PC-9 (cell line): ENCODE data around the gene FUT8. TPM values are rescaled to one million over a fixed set of nuclear protein-coding genes. Genes with fewer than 3 reads are reported as not detected.
A peak's percentile ranks its signal among the peaks of the same experiment; 100 is the strongest.

Source experiments
- BruUV-seq: library from RNA; stranded (reverse); fragments of 400-500 nt; replicated peaks from 2 replicates; lab custom pipeline; 2021; lab: Mats Ljungman, UMichigan
- CTCF ChIA-PET: fragments of 300-600 bp; sonication (Branson Sonifier 250); formaldehyde crosslinking; loops from one replicate; lab custom pipeline; 2022; ENCODE audit warnings: antibody characterized with exemption; lab: Charles Lee
- POLR2A ChIA-PET: fragments of 300-600 bp; sonication (Branson Sonifier 250); formaldehyde crosslinking; loops from one replicate; lab custom pipeline; 2022; ENCODE audit warnings: antibody characterized with exemption; ENCODE audit not compliant: unreplicated experiment; lab: Charles Lee
- DNase-seq, 2 experiments: peaks; one replicate each; pipeline versions ENCODE4 v3.0.0 to v3.0.0-alpha.2; 2015 to 2022; ENCODE audit warnings: mixed read lengths in 1 of 2
- H2AFZ ChIP-seq: fragments of 200-600 bp; sonication (generic); 2 replicates; pipeline ENCODE4 v1.8.1; 2017; ENCODE audit warnings: antibody characterized with exemption
- H3F3A ChIP-seq: fragments of 200-600 bp; sonication (generic); 2 replicates; pipeline ENCODE4 v1.8.1; 2017; ENCODE audit warnings: antibody characterized with exemption, mild to moderate bottlenecking, low read depth; ENCODE audit not compliant: insufficient read depth
- H3K27ac ChIP-seq: fragments of 200-600 bp; sonication (generic); 2 replicates; pipeline ENCODE4 v1.6.1; 2016; ENCODE audit warnings: mixed run types
- H3K27me3 ChIP-seq: fragments of 200-600 bp; sonication (generic); 2 replicates; pipeline ENCODE4 v1.6.1; 2016; ENCODE audit warnings: low read depth, mixed run types; ENCODE audit not compliant: insufficient read depth
- H3K36me3 ChIP-seq: fragments of 200-600 bp; sonication (generic); 2 replicates; pipeline ENCODE4 v1.6.1; 2016; ENCODE audit warnings: low read depth, mixed run types
- H3K4me1 ChIP-seq: fragments of 200-600 bp; sonication (generic); replicated peaks from 2 replicates; pipeline ENCODE4 v1.6.1; 2016; ENCODE audit warnings: mixed run types; ENCODE audit not compliant: insufficient read depth
- H3K4me2 ChIP-seq: fragments of 200-600 bp; sonication (generic); 2 replicates; pipeline ENCODE4 v1.6.1; 2017; ENCODE audit warnings: mixed run types
- H3K4me3 ChIP-seq: fragments of 200-600 bp; sonication (generic); 2 replicates; pipeline ENCODE4 v1.6.1; 2016; ENCODE audit warnings: mixed run types
- H3K79me2 ChIP-seq: fragments of 200-600 bp; sonication (generic); 2 replicates; pipeline ENCODE4 v1.6.1; 2017; ENCODE audit warnings: low read depth, mixed run types
- H3K9me2 ChIP-seq: fragments of 200-600 bp; sonication (generic); 2 replicates; pipeline ENCODE4 v1.8.1; 2017; ENCODE audit warnings: mild to moderate bottlenecking; ENCODE audit not compliant: insufficient read depth
- H3K9me3 ChIP-seq: fragments of 200-600 bp; sonication (generic); 2 replicates; pipeline ENCODE4 v1.8.1; 2016; ENCODE audit warnings: low read depth; ENCODE audit not compliant: insufficient read depth
- H4K20me1 ChIP-seq: fragments of 200-600 bp; sonication (generic); 2 replicates; pipeline ENCODE4 v1.8.1; 2017; ENCODE audit not compliant: insufficient read depth
- CTCF ChIP-seq: fragments of 200-600 bp; sonication (generic); conservative IDR thresholded peaks from 2 replicates; pipeline ENCODE4 v1.6.1; 2017; ENCODE audit warnings: mixed run types, antibody characterized with exemption, mild to moderate bottlenecking, moderate library complexity
- EZH2 ChIP-seq: fragments of 200-600 bp; sonication (generic); IDR thresholded peaks from 2 replicates; pipeline ENCODE4 v1.8.0; 2017; ENCODE audit warnings: antibody characterized with exemption, low read depth
- intact Hi-C: fragments of 100-400 bp; cut with micrococcal nuclease; formaldehyde crosslinking; loops from one replicate; pipeline ENCODE4 v1.10.0; 2022; ENCODE audit not compliant: unreplicated experiment
- total RNA-seq: library from RNA; stranded (reverse); gene quantifications from 2 replicates; pipeline ENCODE4 v1.2.3, GENCODE V29; 2021

The FUT8 gene
- total RNA-seq, 1 experiment from 2014 or later, result 134 TPM

DNA sequence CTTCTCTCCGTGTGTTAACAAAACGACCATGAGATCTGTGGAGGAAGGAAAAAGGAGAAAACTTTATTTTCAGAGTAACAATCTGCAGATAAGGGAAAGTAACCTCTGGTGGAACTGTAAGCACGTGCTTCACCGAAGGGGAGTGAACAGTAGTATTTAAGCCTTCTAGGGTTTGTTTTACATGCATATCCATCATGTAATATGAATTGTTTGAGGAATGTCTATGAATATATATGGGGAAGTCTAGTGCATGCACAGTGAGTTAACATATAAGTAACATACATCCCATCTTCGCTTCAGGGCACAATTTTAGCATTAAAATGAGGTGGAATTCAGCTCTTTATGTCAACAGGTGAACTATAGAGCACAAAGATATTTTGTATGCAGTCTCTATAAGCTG lies 101.1 kb downstream of the FUT8 start:
- Histone ChIP-seq H3K4me2 (no peak overlapping the region), H3K9me2 (no peaks in the 10 kb centered on the region), H3K79me2 (peaks cover 94% of the 10 kb centered on the region), H3K36me3 (peaks cover 4% of the 10 kb centered on the region; the same call in 1 of the 2 replicates), H3K27ac (no peak overlapping the region), H3K9me3 (no peaks in the 10 kb centered on the region), H3K27me3 (no peaks in the 10 kb centered on the region), H3K4me1 (no peaks in the 10 kb centered on the region), H4K20me1 (peaks cover 39% of the 10 kb centered on the region), H2AFZ (no peak overlapping the region), H3F3A (peaks cover 27% of the 10 kb centered on the region), H3K4me3 (no peak overlapping the region)
- no peak for TF ChIP-seq EZH2
- no peak for TF ChIP-seq CTCF
- no peak for DNase-seq
- BruUV-seq, result no TSS peak
- POLR2A ChIA-PET, result no interaction called here
- CTCF ChIA-PET, result no interaction called here
- intact Hi-C loops, result no loop called here

DNA sequence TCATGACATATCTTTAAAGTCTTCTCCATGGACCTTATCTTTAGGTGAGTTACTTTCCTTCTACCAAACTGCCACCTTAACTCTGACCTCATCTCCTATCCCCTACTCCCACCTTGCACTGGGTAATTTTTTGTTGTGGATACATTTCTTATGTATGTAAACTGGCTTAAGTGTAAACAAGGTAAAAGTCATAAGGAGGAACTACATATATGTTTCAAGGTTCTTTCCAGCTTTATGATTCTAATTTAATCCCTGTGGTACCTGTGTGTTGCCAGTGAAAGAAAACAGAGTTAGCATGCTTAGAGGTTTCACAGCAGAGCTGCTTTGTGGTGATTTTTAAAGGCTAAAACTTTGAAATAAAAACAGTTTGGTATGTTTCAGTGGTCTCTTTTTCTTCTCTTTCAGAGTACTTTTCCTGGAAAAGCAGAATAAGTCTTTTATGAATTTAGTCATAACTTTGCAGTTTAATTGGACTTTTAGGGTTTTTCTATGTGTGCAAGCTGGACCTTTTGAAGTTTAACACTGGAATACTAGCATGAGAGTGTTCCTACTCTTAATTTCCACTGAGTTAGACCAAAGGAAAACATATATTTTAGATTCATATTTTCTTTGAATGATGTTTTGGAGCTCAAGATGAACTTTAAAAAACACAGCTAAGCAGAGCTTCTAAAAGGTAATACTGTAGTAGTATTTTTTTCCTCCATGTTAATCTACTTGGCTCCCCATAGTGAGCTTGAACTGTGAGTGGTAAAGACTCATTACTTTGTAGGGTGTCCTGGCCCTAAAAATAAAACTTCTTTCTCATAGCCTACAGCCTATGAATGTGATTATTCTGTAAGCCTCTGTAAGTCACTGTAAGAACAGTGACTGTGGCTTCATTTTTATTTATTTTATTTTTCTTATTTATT lies 105.4 kb downstream of the FUT8 start:
- BruUV-seq, result no TSS peak

DNA sequence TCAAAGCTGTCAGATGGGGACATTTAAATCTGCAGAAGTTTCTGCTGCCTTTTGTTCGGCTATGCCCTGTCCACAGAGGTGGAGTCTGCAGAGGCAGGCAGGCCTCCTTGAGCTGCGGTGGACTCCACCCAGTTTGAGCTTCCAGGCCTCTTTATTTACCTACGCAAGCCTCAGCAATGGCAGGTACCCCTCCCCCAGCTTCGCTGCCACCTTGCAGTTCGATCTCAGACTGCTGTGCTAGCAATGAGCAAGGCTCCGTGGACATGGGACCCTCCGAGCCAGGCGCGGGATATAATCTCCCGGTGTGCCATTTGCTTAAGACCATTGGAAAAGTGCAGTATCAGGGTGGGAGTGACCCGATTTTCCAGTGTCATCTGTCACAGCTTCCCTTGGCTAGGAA lies 115.5 kb downstream of the FUT8 start:
- H3K36me3 ChIP-seq, result no peaks in the 10 kb centered on the region
- peaks cover 93% of the 10 kb centered on the region for H3K79me2 ChIP-seq
- peaks cover 6% of the 10 kb centered on the region for H3K9me3 ChIP-seq
- no peaks in the 10 kb centered on the region for H3K9me2 ChIP-seq
- POLR2A ChIA-PET, result no interaction called here
- CTCF ChIA-PET, result no interaction called here
- no peak for DNase-seq
- peaks cover 13% of the 10 kb centered on the region; the same call in 1 of the 2 replicates for H4K20me1 ChIP-seq
- no peak overlapping the region for H2AFZ ChIP-seq
- TF ChIP-seq EZH2, result no peak
- no peak for TF ChIP-seq CTCF
- H3K27ac ChIP-seq, result no peak overlapping the region
- peaks cover 30% of the 10 kb centered on the region; the same call in 1 of the 2 replicates for H3F3A ChIP-seq
- no TSS peak for BruUV-seq
- H3K4me2 ChIP-seq, result no peak overlapping the region
- no peak overlapping the region for H3K4me3 ChIP-seq
- H3K27me3 ChIP-seq, result no peaks in the 10 kb centered on the region
- H3K4me1 ChIP-seq, result 0 out of 2 replicates have a peak, but pooled peaks cover 5% of the 10 kb centered on the region
- intact Hi-C loops, result no loop called here

More for the DNA sequence above, 105.4 kb downstream of the FUT8 start:
- Histone ChIP-seq H3K4me3 (no peak overlapping the region), H3F3A (peaks cover 51% of the 10 kb centered on the region), H2AFZ (no peak overlapping the region), H3K79me2 (peaks cover 92% of the 10 kb centered on the region), H3K27me3 (no peaks in the 10 kb centered on the region), H3K4me2 (no peak overlapping the region), H3K9me3 (0 out of 2 replicates have a peak, but pooled peaks cover 3% of the 10 kb centered on the region), H3K27ac (peak overlapping the region; percentile 42), H3K9me2 (no peaks in the 10 kb centered on the region), H4K20me1 (peaks cover 34% of the 10 kb centered on the region), H3K4me1 (no peaks in the 10 kb centered on the region), H3K36me3 (peaks cover 14% of the 10 kb centered on the region; the same call in 1 of the 2 replicates)
- ChIA-PET CTCF (no interaction called here), POLR2A (interaction anchor here (0.6 to 0.7 kb wide), 2 partner anchors 91 to 95 kb away, joined by 3 to 6 read pairs; no protein-coding TSS in a partner anchor)
- DNase-seq, result no peak
- TF ChIP-seq CTCF (no peak), EZH2 (no peak)
- intact Hi-C loops, result no loop called here
